HPDE6-E6E7 (cell line): Measurements from ENCODE around the gene SLC38A5.
"Not testable (repeated sequence)": the region's sequence is repeated elsewhere in the genome, so short reads cannot be mapped to it uniquely, and the experiment has no call there.

Experiments used
- DNase-seq: peaks from one replicate; pipeline ENCODE4 v3.0.0; 2011; ENCODE audit warnings: missing footprints; ENCODE audit errors: extremely low spot score

The SLC38A5 gene

GRCh38 chrX:48470110-48470832 is at the start of gene SLC38A5:
TSS of gene SLC38A5 (minus strand) at chrX:48470260. CDS start at chrX:48467924, 2,336 bp downstream.
- DNase-seq, result no peak

GRCh38 chrX:48519481-48519880 is 49.4 kb upstream of the SLC38A5 start:
- DNase-seq, result not testable (repeated sequence)

GRCh38 chrX:48516987-48517386 is 46.9 kb upstream of the SLC38A5 start:
- DNase-seq, result no peak

GRCh38 chrX:48516285-48516684 is 46.2 kb upstream of the SLC38A5 start:
- no peak for DNase-seq

- no peak for DNase-seq
These were observed 45.8 kb upstream of the SLC38A5 start for GRCh38 chrX:48515842-48516241.

GRCh38 chrX:48514868-48515460 is 44.9 kb upstream of the SLC38A5 start:
- DNase-seq, result no peak

- DNase-seq, result no peak
These were observed 44.2 kb upstream of the SLC38A5 start for GRCh38 chrX:48514126-48514806.

- DNase-seq, result no peak
These were observed 43.6 kb upstream of the SLC38A5 start for GRCh38 chrX:48513670-48514069.

- DNase-seq, result no peak
These were observed 42.4 kb upstream of the SLC38A5 start for GRCh38 chrX:48512371-48512935.

GRCh38 chrX:48511560-48511959 is 41.5 kb upstream of the SLC38A5 start:
- no peak for DNase-seq

GRCh38 chrX:48509619-48510018 is 39.6 kb upstream of the SLC38A5 start:
- no peak for DNase-seq

- no peak for DNase-seq
These were observed 39.2 kb upstream of the SLC38A5 start for GRCh38 chrX:48509245-48509590.

GRCh38 chrX:48508400-48509244 is 38.6 kb upstream of the SLC38A5 start, which contains the start of gene PORCN:
TSS of gene PORCN (plus strand) at chrX:48508992. CDS start at chrX:48509821, 829 bp downstream.
- DNase-seq, result peak; percentile 54

GRCh38 chrX:48507246-48507645 is 37.2 kb upstream of the SLC38A5 start:
- no peak for DNase-seq

GRCh38 chrX:48505481-48505880 is 35.4 kb upstream of the SLC38A5 start:
- DNase-seq, result no peak

GRCh38 chrX:48504261-48504660 is 34.2 kb upstream of the SLC38A5 start:
- DNase-seq, result no peak

GRCh38 chrX:48498374-48498809 is 28.3 kb upstream of the SLC38A5 start:
- DNase-seq, result no peak

- no peak for DNase-seq
These were observed 27.8 kb upstream of the SLC38A5 start for GRCh38 chrX:48497871-48498270.

GRCh38 chrX:48496660-48497059 is 26.6 kb upstream of the SLC38A5 start:
- no peak for DNase-seq

- DNase-seq, result no peak
These were observed 23.9 kb upstream of the SLC38A5 start for GRCh38 chrX:48493890-48494364.

- DNase-seq, result no peak
These were observed 22.3 kb upstream of the SLC38A5 start for GRCh38 chrX:48492293-48492910.
